Parathyroid adenoma (tissue), 2 donors: Measurements from ENCODE around the gene STARD13.

Source experiments
- H2AFZ ChIP-seq: fragments of 300-600 bp; sonication (generic); one replicate; pipeline ENCODE4 v1.7.0; 2017; ENCODE audit warnings: antibody characterized with exemption, mild to moderate bottlenecking
- H3K27ac ChIP-seq: fragments of 300-600 bp; sonication (generic); one replicate; pipeline ENCODE4 v1.7.0; 2017
- H3K27me3 ChIP-seq: fragments of 300-600 bp; sonication (generic); one replicate; pipeline ENCODE4 v1.7.0; 2017; ENCODE audit warnings: low read length; ENCODE audit not compliant: control insufficient read depth, insufficient read depth
- H3K36me3 ChIP-seq: fragments of 300-600 bp; sonication (generic); one replicate; pipeline ENCODE4 v1.7.0; 2017; ENCODE audit warnings: low read length; ENCODE audit not compliant: control insufficient read depth, insufficient read depth
- H3K4me1 ChIP-seq: fragments of 300-600 bp; sonication (generic); one replicate; pipeline ENCODE4 v1.7.0; 2017; ENCODE audit warnings: control low read depth
- H3K4me2 ChIP-seq: fragments of 300-600 bp; sonication (generic); one replicate; pipeline ENCODE4 v1.7.0; 2017; ENCODE audit warnings: low read length
- H3K4me3 ChIP-seq: fragments of 300-600 bp; sonication (generic); one replicate; pipeline ENCODE4 v1.7.0; 2017; ENCODE audit warnings: low read depth, low read length
- H3K79me2 ChIP-seq: fragments of 300-600 bp; sonication (generic); one replicate; pipeline ENCODE4 v1.7.0; 2017; ENCODE audit warnings: control low read depth
- H3K9ac ChIP-seq: fragments of 300-600 bp; sonication (generic); one replicate; pipeline ENCODE4 v1.7.0; 2017; ENCODE audit warnings: mild to moderate bottlenecking
- H3K9me3 ChIP-seq: fragments of 300-600 bp; sonication (generic); one replicate; pipeline ENCODE4 v1.7.0; 2017; ENCODE audit warnings: low read length; ENCODE audit not compliant: control insufficient read depth
- TF ChIP-seq, protein P1 (sequence below): fragments of 300-600 bp; sonication (generic); IDR thresholded peaks from one replicate; pipeline ENCODE4 v1.7.0; 2017; ENCODE audit warnings: antibody characterized with exemption, mild to moderate bottlenecking
- donor health status: primary hyperparathyroidism.

STARD13 gene

DNA sequence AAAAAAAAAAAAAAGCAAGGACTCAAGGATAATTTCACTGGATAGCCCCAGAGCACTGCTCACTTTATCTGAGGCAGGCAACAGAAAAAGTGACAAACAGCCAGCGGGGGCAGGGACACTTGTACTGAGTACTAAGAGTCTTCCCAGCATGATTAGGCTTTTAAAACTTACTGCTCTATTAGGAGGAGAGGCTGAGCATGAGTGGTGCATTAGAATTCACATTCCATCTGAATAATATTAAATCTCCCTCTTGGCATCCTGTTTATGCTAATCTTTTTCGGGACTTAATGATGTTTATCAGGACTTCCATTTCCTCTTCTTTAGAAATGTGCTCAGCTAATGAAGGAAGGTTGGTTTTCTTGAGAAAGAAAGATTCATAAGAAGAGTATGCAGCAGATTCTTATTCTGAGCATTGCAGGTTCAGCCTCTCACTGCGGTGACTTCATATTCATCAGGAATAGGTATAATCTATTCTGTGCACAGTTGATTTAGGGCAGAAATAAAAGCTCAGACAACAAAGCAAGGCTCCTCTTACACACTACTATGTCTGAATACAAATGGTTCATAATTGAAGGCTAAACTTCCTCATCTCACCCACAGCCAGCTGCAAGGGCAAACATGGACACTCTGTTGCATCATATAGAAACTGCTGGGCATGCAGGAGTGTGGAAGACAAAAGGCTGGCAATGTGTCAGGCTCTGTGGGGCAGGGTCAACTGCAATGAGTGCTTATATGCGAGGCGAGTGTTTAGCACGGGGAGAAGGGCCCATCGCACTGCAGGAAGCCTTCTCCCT is 162.3 kb downstream of the STARD13 start:
- Histone ChIP-seq H3K4me1 (no peaks in the 10 kb centered on the region), H3K27me3 (no peaks in the 10 kb centered on the region), H3K4me3 (no peak overlapping the region), H3K79me2 (no peaks in the 10 kb centered on the region), H3K9ac (no peak overlapping the region), H3K36me3 (no peaks in the 10 kb centered on the region), H3K27ac (no peak overlapping the region), H3K9me3 (no peaks in the 10 kb centered on the region), H3K4me2 (no peak overlapping the region), H2AFZ (no peak overlapping the region)
- TF ChIP-seq, protein P1, sequence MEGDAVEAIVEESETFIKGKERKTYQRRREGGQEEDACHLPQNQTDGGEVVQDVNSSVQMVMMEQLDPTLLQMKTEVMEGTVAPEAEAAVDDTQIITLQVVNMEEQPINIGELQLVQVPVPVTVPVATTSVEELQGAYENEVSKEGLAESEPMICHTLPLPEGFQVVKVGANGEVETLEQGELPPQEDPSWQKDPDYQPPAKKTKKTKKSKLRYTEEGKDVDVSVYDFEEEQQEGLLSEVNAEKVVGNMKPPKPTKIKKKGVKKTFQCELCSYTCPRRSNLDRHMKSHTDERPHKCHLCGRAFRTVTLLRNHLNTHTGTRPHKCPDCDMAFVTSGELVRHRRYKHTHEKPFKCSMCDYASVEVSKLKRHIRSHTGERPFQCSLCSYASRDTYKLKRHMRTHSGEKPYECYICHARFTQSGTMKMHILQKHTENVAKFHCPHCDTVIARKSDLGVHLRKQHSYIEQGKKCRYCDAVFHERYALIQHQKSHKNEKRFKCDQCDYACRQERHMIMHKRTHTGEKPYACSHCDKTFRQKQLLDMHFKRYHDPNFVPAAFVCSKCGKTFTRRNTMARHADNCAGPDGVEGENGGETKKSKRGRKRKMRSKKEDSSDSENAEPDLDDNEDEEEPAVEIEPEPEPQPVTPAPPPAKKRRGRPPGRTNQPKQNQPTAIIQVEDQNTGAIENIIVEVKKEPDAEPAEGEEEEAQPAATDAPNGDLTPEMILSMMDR = no peak

DNA sequence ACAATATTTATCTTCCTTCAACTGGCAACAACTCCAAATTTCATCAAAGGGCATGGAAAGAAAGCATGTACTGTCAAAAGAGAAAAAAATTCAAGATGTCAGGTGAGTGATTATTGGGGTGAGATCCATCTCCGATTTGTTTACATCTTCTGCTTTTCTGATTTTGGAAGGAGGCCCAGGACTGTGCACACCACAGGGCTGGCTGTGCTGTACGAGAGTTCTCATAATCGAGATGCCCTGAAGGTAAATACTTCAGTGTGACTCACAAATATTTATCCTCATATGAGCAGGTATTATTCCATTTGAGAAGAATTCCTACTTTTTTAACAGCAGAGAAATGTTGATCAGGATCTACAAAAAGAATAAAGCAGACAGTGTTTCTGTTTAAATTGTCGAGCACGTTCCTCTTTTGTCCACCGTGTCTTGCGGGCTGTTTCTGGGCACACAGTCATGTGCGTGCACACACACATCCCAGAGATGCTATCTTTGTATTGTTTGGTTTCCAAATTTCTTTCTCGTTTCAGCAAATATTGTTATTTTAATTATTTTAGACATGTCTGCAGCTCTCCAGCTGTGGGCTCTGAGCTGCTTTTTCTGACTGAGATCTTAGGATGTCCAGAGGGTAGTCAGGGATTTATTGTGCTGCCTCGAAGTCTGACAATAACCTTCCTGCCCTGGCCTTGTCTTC is 165.6 kb downstream of the STARD13 start:
- Histone ChIP-seq H3K4me2 (no peak overlapping the region), H3K4me3 (no peak overlapping the region), H2AFZ (no peak overlapping the region), H3K79me2 (no peaks in the 10 kb centered on the region), H3K27me3 (no peaks in the 10 kb centered on the region), H3K9me3 (no peaks in the 10 kb centered on the region), H3K4me1 (no peaks in the 10 kb centered on the region), H3K27ac (no peak overlapping the region), H3K9ac (no peak overlapping the region), H3K36me3 (no peaks in the 10 kb centered on the region)
- TF ChIP-seq, protein P1 = no peak

DNA sequence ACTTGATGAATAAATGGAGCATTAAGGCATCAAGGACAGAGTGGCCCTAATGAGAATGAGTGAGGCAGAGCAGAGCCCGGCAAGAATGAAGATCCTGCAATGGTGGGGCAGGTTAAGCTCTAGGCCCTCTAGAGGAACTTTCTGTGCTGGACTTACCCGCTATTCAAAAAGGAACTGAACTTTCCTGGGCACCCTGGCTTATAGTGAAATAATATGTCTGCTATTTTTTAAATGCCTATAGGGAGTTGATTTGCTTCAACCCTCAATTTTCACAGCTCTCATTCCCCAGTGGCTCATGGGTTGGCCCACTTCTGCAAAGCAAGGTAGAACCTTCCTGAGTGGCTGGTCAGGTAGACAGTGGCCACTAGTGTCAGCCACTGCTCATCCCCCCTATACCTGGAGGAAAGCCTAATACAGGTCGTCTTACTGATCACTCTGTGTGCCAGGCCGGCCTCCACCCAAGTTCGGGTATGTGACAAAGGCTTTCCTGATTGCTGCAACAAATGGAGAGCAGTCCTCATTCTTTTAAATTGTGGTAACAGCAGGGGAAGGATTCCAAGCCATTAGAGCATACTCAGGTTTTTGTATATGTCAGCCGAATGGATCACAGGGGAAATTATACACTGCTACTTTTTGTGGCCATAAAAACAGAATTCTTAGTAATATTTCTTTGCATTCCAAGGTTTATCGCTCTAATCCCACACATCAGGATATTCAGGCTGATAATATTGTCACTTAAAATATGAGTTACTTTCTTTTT is 166.4 kb downstream of the STARD13 start:
- no peaks in the 10 kb centered on the region for H3K27me3 ChIP-seq
- H3K4me1 ChIP-seq = no peaks in the 10 kb centered on the region
- TF ChIP-seq, protein P1 = no peak
- H3K4me2 ChIP-seq = no peak overlapping the region
- no peak overlapping the region for H3K4me3 ChIP-seq
- H3K79me2 ChIP-seq = no peaks in the 10 kb centered on the region
- no peak overlapping the region for H3K9ac ChIP-seq
- H3K9me3 ChIP-seq = no peaks in the 10 kb centered on the region
- no peaks in the 10 kb centered on the region for H3K36me3 ChIP-seq
- no peak overlapping the region for H3K27ac ChIP-seq
- no peak overlapping the region for H2AFZ ChIP-seq

DNA sequence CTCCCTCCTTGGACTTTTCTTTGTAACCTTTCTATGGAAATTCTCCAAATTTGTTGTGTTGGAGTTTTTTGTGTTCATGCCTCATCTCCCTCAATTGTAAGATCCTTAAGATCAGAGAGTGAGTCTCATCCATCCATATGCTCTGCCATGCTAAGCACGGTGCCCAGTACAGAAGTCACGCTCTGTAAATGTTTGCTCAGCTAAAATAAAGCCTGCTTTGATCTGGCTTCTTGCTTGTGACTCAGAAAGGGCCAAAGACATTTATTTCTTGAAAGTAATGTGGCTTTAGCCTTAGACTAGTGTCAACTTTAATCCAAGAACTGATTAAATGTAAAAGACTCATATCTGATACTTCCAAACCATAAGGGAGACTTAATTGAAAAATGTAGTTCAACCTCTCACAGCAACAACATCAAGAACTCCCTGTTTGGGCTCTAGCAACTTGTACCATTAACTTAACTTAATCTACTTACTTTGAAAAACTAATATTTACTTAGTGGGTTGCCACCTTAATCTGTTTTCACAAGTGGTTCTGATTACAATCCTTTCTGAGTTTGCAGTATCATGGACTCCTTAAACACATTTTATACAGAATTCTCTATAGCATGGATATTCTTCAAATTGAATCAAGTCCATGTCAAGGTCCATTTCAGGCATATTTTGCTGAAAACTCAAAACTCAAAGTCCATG is 169.1 kb downstream of the STARD13 start:
- H3K27me3 ChIP-seq = no peaks in the 10 kb centered on the region
- H3K4me2 ChIP-seq = no peak overlapping the region
- H2AFZ ChIP-seq = no peak overlapping the region
- no peak overlapping the region for H3K9ac ChIP-seq
- H3K9me3 ChIP-seq = no peaks in the 10 kb centered on the region
- no peak overlapping the region for H3K27ac ChIP-seq
- TF ChIP-seq, protein P1 = no peak
- H3K4me1 ChIP-seq = peaks cover under 1% of the 10 kb centered on the region
- H3K36me3 ChIP-seq = no peaks in the 10 kb centered on the region
- no peaks in the 10 kb centered on the region for H3K79me2 ChIP-seq
- no peak overlapping the region for H3K4me3 ChIP-seq
